Aorta (tissue), 5 donors: Measurements from ENCODE around the gene ZNF516. TPM values are rescaled to one million over a fixed set of nuclear protein-coding genes. Genes with fewer than 3 reads are reported as not detected.

Experiments used
- ATAC-seq: fragments of 200-7000 bp; cut with Tn5 transposase; one replicate; pipeline ENCODE4 v1.9.1; 2022; ENCODE audit warnings: moderate library complexity; ENCODE audit not compliant: low FRiP score
- DNase-seq, 2 donors: peaks; one replicate each; pipeline ENCODE4 v3.0.0-alpha.2; 2020
- H3K27ac ChIP-seq, 2 donors: one replicate each; pipeline ENCODE4 v1.5.1; 2013; ENCODE audit warnings: low read length in 2 of 2, mild to moderate bottlenecking in 2 of 2, moderate library complexity in 2 of 2, control low read depth in 1 of 2, inconsistent platforms in 1 of 2, low read depth in 1 of 2
- H3K27me3 ChIP-seq, 2 donors: one replicate each; pipeline ENCODE4 v1.6.1; 2013; ENCODE audit warnings: control low read depth in 1 of 2, low read length in 1 of 2, mild to moderate bottlenecking in 1 of 2, moderate library complexity in 1 of 2; ENCODE audit not compliant: insufficient read depth in 2 of 2, control insufficient read depth in 1 of 2
- H3K36me3 ChIP-seq, 2 donors: one replicate each; pipeline ENCODE4 v1.6.1; 2013; ENCODE audit warnings: control low read depth in 1 of 2, low read length in 1 of 2, mild to moderate bottlenecking in 1 of 2; ENCODE audit not compliant: insufficient read depth in 2 of 2, control insufficient read depth in 1 of 2
- H3K4me1 ChIP-seq, 2 donors: one replicate each; pipeline ENCODE4 v1.6.1; 2013; ENCODE audit warnings: low read length in 2 of 2, control low read depth in 1 of 2, mild to moderate bottlenecking in 1 of 2, moderate library complexity in 1 of 2; ENCODE audit not compliant: insufficient read depth in 2 of 2, control insufficient read depth in 1 of 2
- H3K4me3 ChIP-seq, 2 donors: one replicate each; pipeline ENCODE4 v1.5.1; 2013; ENCODE audit warnings: low read length in 2 of 2, control low read depth in 1 of 2, mild to moderate bottlenecking in 1 of 2
- H3K9me3 ChIP-seq: one replicate; pipeline ENCODE4 v1.6.1; 2013; ENCODE audit warnings: mild to moderate bottlenecking, low read length; ENCODE audit not compliant: control insufficient read depth
- WGBS, 2 donors: extraction: QIAGEN DNeasy Blood & Tissue Kit; methylation state at CpG; one replicate each; pipeline ENCODE4 v1.1.7; 2013; 5-methylcytosine and 5-hydroxymethylcytosine counted together
- intact Hi-C, 2 donors: fragments of 100-400 bp; cut with DNase I; formaldehyde crosslinking; loops; one replicate each; pipeline versions ENCODE4 v1.14.2 to v1.15.0; 2022
- polyA plus RNA-seq, 2 donors: library from polyadenylated mRNA; stranded (reverse); fragments of 200-250 nt; gene quantifications; one replicate each; pipeline ENCODE4 v1.2.3, GENCODE V29; 2013
- total RNA-seq, 2 donors: library from RNA; stranded (reverse); fragmentation: NEBNext Ultra II Directional; extraction: Animal tissue kit (Norgen Biotek cat#: 25700); gene quantifications; one replicate each; pipeline ENCODE4 v1.2.1, GENCODE V29; 2021
- donor health status: healthy with polysubstance abuse.
- donor health status: Bipolar disorder and iron deficiency.
- donor health status: DM: no; HTN: no; CAD: no.
- donor health status: DM: no; HTN: no; CAD: no.
- donor health status: DM: yes; HTN: yes; CAD: no.

Gene ZNF516
- total and polyA plus RNA-seq, 4 donors = 2.0 to 55.6 (median 17.1) TPM

DNA sequence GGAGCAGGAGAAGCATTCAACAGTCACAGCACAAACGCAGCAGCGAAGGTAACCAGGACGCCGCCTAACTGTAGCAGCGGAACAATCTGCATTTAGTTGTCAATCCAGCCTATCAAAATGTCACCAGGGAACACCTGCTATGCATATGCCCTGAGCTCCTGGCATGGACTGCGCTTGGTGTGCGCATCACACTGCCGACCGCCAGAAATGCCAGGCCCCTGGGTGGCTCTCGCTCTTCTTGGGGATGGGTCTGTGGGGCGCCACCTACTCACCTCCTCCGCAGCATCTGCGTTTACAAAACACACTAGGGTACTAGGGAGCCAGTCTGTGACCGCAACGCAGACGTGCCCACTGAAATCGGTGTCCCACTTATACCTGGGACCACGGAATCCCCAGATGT lies 31.7 kb downstream of the ZNF516 start:
- H3K4me1 ChIP-seq = no peaks in the 10 kb centered on the region
- no peak overlapping the region for H3K27ac ChIP-seq
- 96 to 97% methylated on average over 18 of the region's 18 CpGs for WGBS, 2 donors
- no peaks in the 10 kb centered on the region for H3K9me3 ChIP-seq
- no peaks in the 10 kb centered on the region for H3K36me3 ChIP-seq
- DNase-seq (peak in 1 of 2 donors; percentile 20), ATAC-seq (no peak)
- H3K4me3 ChIP-seq = no peak overlapping the region
- intact Hi-C loops = no loop called here
- no peaks in the 10 kb centered on the region for H3K27me3 ChIP-seq

- ATAC-seq (no peak), DNase-seq (no peak)
- WGBS, 2 donors = 92 to 93% methylated on average over 12 of the region's 12 CpGs
- no peak overlapping the region for H3K27ac ChIP-seq
- H3K27me3 ChIP-seq = no peaks in the 10 kb centered on the region
- no peaks in the 10 kb centered on the region for H3K36me3 ChIP-seq
- H3K4me1 ChIP-seq = no peaks in the 10 kb centered on the region
- no peaks in the 10 kb centered on the region for H3K9me3 ChIP-seq
- no peak overlapping the region for H3K4me3 ChIP-seq
- intact Hi-C loops = no loop called here
These were observed 32.7 kb downstream of the ZNF516 start for GRCh38 chr18:76462326-76462694.

DNA sequence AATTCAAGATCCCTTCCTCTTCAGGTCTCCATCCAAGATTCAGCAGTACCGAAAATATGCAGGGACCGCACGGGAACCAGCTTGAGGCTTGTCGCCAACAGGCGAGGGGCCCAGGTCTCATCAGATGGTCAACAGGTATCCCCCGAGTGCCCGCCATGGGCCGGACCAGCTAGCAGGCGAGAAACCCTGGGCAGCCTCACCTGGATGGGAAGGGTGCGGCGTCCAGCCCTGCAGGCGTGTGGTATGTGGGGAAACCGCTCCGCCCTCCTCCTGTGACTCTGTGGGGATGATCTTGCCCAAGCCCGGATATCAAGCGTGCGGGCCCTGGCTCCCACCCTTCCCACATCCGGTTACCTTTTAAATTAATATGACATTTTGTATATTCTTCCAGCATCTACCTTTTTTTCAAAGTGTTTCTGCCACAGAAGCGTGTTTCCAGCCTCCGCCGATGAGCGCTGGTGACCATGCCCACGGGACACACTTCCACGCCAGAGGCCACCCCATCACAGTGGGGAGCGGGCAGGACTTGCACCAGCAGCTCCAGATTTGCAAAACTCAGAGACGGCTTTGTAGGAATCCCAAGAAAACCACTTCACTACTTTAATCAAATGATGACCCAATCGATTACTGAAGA lies 33.2 kb downstream of the ZNF516 start:
- intact Hi-C loops = no loop called here
- DNase-seq (peak in 1 of 2 donors; percentile 39), ATAC-seq (no peak)
- Histone ChIP-seq H3K9me3 (no peaks in the 10 kb centered on the region), H3K4me3 (no peak overlapping the region), H3K36me3 (no peaks in the 10 kb centered on the region), H3K4me1 (no peaks in the 10 kb centered on the region), H3K27me3 (no peaks in the 10 kb centered on the region), H3K27ac (no peak overlapping the region)
- 97 to 98% methylated on average over 27 of the region's 27 CpGs for WGBS, 2 donors

DNA sequence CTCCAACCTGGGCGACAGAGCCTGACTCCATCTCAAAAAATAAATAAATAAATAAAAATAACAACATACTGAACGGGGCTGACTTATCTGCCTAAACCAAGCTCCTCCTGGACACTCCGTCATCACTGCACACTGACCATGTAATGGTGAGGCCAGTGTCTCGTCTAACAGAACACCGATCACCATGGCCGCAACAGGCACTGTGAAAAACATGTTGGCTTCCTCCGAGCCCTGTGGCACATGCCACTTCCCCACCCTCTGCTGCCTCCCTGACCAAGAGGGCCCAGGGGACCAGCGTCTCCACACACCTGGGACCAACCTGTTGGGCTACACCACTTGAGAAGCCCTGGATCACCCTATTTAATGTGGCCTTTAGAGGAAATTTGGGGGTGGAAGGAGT lies 33.9 kb downstream of the ZNF516 start:
- Histone ChIP-seq H3K4me3 (no peak overlapping the region), H3K27me3 (no peaks in the 10 kb centered on the region), H3K27ac (no peak overlapping the region), H3K4me1 (no peaks in the 10 kb centered on the region), H3K36me3 (no peaks in the 10 kb centered on the region), H3K9me3 (no peaks in the 10 kb centered on the region)
- intact Hi-C loops = no loop called here
- WGBS, 2 donors = 96% methylated on average over 8 of the region's 8 CpGs
- DNase-seq (no peak), ATAC-seq (no peak)

DNA sequence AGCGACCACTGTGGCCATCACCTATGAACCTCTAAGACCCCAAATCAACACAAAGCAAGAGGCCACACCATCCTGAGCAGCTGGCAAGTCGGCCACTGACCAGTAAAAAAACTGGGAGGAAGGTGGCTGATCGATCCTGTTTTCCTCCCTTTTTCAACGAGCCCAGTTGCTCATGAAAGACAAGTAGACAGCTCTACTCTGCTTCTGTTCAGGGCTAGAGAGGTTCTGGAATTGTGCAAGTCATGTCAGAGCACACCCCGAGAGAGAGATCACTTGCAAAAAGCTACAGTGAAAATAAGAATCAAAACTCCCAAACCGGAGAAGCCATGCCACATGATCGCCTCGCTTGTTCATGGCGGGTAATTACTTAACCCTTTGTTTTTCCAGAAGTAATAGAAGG lies 34.6 kb downstream of the ZNF516 start:
- intact Hi-C loops = no loop called here
- no peak overlapping the region for H3K4me3 ChIP-seq
- H3K4me1 ChIP-seq = no peaks in the 10 kb centered on the region

DNA sequence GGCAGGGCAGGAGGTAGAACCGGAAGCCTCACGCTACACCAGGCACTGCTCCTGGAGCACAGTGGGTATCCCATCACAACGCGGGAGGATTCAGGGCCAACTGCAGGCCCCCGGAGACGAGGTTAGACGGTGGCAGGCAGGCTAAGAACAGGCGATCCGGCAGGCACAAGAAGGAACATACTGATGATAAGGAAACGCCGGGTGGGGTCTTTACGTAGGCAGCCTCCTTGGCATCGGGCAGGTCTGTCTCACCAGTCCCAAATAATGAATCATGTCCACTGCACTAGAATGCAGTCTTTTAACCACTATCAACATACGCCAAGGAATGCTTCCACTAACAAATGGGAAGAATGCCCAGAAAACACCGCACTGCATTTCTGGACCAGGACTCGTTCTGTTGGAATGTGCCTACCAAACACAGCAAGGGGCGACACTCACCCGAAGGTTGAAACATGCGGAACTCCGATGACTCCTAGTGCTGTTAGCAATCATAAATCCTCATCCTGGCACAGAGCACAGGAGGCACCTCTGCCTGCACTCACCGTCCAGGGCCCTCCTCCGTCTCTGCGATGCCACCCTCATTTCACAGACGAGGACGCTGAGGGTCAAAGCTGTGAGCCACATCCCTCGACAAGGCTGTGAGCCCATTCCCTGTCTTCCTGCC lies 35.2 kb downstream of the ZNF516 start:
- peak; percentile 70 for ATAC-seq
- H3K4me1 ChIP-seq = no peaks in the 10 kb centered on the region
- no peaks in the 10 kb centered on the region for H3K9me3 ChIP-seq
- no peaks in the 10 kb centered on the region for H3K27me3 ChIP-seq
- WGBS, 2 donors = 8 to 9% methylated on average over 26 of the region's 26 CpGs
- H3K27ac ChIP-seq = peak overlapping the region; percentile 49 to 84
- DNase-seq = peak; percentile 80 to 90
- no peaks in the 10 kb centered on the region for H3K36me3 ChIP-seq
- no peak overlapping the region for H3K4me3 ChIP-seq
- intact Hi-C loops = no loop called here

More for the DNA sequence above, 34.6 kb downstream of the ZNF516 start:
- Histone ChIP-seq H3K36me3 (no peaks in the 10 kb centered on the region), H3K27me3 (no peaks in the 10 kb centered on the region), H3K27ac (peak overlapping the region; percentile 49 to 82), H3K9me3 (no peaks in the 10 kb centered on the region)
- ATAC-seq (no peak), DNase-seq (no peak)
- WGBS, 2 donors = 71 to 79% methylated on average over 9 of the region's 9 CpGs

- Histone ChIP-seq H3K4me1 (no peaks in the 10 kb centered on the region), H3K9me3 (no peaks in the 10 kb centered on the region), H3K27ac (peak overlapping the region; percentile 47 to 84), H3K27me3 (no peaks in the 10 kb centered on the region), H3K4me3 (no peak overlapping the region), H3K36me3 (no peaks in the 10 kb centered on the region)
- intact Hi-C loops = no loop called here
- ATAC-seq (no peak), DNase-seq (peak in 1 of 2 donors; percentile 53)
- 5 to 8% methylated on average over 17 of the region's 17 CpGs for WGBS, 2 donors
These were observed 35.7 kb downstream of the ZNF516 start for GRCh38 chr18:76459312-76459686.

- ATAC-seq = no peak
- intact Hi-C loops = no loop called here
- DNase-seq = peak in 1 of 2 donors; percentile 30
- WGBS, 2 donors = 86 to 92% methylated on average over 48 to 51 of the region's 51 CpGs
- H3K27ac ChIP-seq = peak overlapping the region; percentile 47 to 84
- H3K36me3 ChIP-seq = no peaks in the 10 kb centered on the region
- H3K4me1 ChIP-seq = no peaks in the 10 kb centered on the region
- no peak overlapping the region for H3K4me3 ChIP-seq
- no peaks in the 10 kb centered on the region for H3K9me3 ChIP-seq
- H3K27me3 ChIP-seq = no peaks in the 10 kb centered on the region
These were observed 36.3 kb downstream of the ZNF516 start for GRCh38 chr18:76458522-76459311.
